ENCODE results near the gene ZSWIM3. TPM values are rescaled to one million over a fixed set of nuclear protein-coding genes. Genes with fewer than 3 reads are reported as not detected.
"Not testable (repeated sequence)": the region's sequence is repeated elsewhere in the genome, so short reads cannot be mapped to it uniquely, and the experiment has no call there.

The ZSWIM3 gene
- total RNA-seq, 1 donor from 2014 or later: 6.7 TPM

DNA sequence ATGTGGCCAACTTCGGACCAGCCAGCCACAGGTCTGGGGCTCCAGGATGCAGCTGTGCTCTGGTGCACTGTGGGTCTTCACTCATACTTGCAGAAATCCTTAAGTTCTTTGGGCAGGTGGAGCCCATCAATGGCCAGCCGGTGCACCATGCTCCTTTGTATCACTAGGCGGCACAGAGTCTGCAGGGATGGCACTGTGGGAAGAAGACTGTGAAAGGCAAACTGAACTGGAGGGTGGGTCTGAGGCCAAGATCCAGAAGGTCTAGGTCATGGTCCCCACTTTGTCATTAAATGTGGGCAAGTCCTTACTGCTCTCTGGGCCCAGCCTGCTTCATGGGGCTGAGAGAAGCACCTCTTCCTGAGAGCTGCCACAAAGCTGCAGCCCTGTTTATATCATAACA lies 31.3 kb downstream of the ZSWIM3 start:
- no peak for DNase-seq (ENCODE audit: extremely low read depth, low read depth, low spot score)

GRCh38 chr20:45890077-45890984 lies 32.9 kb downstream of the ZSWIM3 start:
- DNase-seq (ENCODE audit: extremely low read depth, low read depth, low spot score): peak; percentile 60

DNA sequence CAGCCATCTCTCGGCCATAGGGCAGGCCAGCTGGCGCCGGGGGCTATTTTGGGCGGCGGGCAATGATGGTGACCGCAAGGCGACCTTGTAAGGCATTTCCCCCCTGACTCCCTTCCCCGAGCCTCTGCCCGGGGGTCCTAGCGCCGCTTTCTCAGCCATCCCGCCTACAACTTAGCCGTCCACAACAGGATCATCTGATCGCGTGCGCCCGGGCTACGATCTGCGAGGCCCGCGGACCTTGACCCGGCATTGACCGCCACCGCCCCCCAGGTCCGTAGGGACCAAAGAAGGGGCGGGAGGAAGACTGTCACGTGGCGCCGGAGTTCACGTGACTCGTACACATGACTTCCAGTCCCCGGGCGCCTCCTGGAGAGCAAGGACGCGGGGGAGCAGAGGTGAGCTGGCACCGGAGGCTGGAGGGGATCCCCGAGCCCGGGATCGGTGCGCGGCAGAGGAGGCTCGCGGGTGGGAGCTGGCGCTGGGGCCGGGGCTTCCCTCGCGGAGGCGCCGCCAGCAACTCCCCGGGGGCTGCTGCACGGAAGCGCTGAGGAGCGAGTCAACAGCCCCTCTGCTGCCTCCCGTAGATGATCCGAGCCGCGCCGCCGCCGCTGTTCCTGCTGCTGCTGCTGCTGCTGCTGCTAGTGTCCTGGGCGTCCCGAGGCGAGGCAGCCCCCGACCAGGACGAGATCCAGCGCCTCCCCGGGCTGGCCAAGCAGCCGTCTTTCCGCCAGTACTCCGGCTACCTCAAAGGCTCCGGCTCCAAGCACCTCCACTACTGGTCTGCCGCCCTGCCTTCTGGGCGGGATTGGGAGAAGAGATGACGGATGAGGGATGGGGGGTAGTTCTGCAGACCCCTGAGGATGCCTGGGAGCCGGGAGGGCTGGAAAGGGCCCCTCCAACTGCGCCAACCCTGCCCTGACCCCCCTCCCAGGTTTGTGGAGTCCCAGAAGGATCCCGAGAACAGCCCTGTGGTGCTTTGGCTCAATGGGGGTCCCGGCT lies 33.9 kb downstream of the ZSWIM3 start, which contains the start of the genes CTSA and NEURL2:
Gene CTSA, plus strand, starts transcription at position 351 of the 999 bp plus-strand sequence. Its CDS starts 234 bp downstream, at position 585.
Gene NEURL2, minus strand, starts transcription at position 224 of the 999 bp plus-strand sequence. Its CDS starts 217 bp downstream, at position 7.
- DNase-seq (ENCODE audit: extremely low read depth, low read depth, low spot score): peak; percentile 55

DNA sequence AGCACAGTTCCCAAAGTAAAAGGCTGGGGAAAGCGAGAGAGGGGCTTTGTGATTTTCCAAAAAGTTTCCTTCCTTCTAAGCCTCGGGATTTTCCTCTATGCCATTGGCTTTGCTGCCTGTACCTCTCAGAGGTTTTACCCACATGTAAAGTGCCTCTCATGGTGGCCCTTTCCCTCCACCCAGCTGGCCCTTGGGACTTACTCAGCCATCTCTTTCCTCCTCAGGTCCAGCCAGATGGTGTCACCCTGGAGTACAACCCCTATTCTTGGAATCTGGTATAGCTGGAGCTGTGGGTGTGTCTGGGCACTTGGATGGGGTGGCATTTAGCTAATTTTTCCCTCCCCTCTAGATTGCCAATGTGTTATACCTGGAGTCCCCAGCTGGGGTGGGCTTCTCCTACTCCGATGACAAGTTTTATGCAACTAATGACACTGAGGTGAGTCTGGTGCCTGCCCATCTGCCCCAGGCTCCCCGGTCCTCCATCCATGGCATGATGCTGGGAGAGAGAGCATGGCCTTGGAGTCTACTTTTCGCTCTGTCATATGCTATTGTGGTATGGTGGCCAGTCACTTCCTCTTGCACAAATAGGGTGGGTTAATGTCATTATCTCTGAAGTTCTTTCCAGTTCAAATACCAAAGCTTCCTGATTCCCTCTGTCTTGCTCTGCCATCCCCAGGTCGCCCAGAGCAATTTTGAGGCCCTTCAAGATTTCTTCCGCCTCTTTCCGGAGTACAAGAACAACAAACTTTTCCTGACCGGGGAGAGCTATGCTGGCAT lies 34.8 kb downstream of the ZSWIM3 start:
- DNase-seq (ENCODE audit: extremely low read depth, low read depth, low spot score): no peak

DNA sequence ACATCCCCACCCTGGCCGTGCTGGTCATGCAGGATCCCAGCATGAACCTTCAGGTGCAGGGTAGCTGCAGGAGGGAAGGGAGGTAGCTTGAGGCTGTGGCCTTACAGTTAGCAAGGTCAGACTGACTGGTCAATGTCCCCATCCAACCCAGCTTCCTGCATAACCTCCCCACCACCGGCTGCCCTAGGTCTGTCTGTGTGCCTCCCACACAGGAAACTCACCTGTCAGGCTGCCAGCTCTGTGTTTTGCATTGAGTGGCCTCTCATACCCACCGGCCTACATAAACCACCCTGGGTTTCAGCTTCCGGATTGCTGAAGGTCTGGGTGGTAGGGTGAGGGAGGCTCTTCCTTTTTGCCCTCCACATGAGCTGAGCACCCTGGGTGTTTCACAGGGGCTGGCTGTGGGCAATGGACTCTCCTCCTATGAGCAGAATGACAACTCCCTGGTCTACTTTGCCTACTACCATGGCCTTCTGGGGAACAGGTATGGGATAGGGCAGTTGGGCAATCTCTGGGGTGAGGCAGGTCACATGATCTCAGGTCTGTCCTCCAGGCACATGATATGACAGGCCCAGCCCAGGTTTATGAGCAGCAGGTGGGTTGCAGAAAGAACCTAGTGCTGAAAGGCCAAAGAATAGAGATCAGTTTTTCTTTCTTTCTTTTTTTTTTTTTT lies 35.5 kb downstream of the ZSWIM3 start:
- no peak for DNase-seq (ENCODE audit: extremely low read depth, low read depth, low spot score)

GRCh38 chr20:45893831-45894230 lies 36.4 kb downstream of the ZSWIM3 start:
- no peak for DNase-seq (ENCODE audit: extremely low read depth, low read depth, low spot score)

GRCh38 chr20:45894797-45895196 lies 37.4 kb downstream of the ZSWIM3 start:
- DNase-seq (ENCODE audit: extremely low read depth, low read depth, low spot score): no peak

- no peak for DNase-seq (ENCODE audit: extremely low read depth, low read depth, low spot score)
Measured at GRCh38 chr20:45896641-45897161, 39.3 kb downstream of the ZSWIM3 start.

GRCh38 chr20:45897289-45897688 lies 39.9 kb downstream of the ZSWIM3 start:
- no peak for DNase-seq (ENCODE audit: extremely low read depth, low read depth, low spot score)

DNA sequence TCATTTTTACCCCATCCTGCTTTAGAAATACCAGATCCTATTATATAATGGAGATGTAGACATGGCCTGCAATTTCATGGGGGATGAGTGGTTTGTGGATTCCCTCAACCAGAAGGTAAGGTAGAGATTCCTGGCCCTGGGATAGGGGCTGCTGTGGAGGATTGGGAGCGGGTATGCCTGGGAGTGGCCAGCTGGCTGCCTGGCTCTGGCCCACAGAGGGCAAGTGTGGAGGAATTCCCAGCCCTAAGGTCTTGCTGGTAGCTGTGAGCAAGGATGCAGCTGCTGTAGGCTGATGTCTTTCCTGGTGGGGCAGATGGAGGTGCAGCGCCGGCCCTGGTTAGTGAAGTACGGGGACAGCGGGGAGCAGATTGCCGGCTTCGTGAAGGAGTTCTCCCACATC lies 40.3 kb downstream of the ZSWIM3 start:
- no peak for DNase-seq (ENCODE audit: extremely low read depth, low read depth, low spot score)

DNA sequence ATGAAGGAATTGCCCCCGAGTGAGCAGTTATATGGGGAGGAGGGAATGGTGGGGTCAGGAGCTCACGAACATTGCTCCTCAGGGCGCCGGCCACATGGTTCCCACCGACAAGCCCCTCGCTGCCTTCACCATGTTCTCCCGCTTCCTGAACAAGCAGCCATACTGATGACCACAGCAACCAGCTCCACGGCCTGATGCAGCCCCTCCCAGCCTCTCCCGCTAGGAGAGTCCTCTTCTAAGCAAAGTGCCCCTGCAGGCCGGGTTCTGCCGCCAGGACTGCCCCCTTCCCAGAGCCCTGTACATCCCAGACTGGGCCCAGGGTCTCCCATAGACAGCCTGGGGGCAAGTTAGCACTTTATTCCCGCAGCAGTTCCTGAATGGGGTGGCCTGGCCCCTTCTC lies 40.9 kb downstream of the ZSWIM3 start:
- no peak for DNase-seq (ENCODE audit: extremely low read depth, low read depth, low spot score)

DNA sequence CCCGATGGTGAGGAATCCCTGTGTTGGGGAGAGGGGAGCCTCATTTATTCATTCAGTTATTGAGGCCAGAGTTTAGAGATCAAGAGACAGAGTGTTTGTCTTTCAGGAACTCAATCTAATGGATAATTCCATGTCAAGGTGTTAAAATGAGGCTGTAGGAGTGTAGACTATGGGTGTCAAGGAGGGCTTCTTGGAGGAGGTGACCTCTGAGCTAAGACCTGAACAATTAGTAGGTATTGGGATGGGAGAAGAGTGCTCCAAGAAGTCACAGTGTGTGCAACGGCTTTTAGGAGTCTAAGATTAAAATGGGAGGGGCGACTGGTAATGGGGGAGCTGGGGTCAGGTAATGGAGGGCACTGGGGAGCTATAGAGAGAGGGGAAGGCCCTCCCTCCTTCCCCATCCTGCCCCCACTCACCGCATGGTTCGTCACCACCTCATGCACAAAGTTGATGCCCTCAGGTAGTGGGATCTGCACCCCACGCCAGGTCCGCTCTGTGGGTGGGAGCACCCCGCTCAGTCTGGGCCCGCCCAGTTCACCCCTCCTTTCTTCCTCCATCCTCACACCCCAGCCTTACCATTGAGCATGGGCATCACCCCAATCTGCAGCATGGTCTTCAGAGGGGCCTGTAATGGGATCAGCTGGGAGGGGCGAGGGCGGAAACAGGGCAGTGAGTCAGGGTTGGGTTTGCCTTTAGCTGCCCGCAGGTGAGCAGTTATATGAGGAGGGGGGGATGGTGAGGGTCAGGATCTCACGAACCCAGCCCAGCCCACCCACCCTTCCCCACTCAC lies 41.8 kb downstream of the ZSWIM3 start:
- DNase-seq (ENCODE audit: extremely low read depth, low read depth, low spot score): no peak

DNA sequence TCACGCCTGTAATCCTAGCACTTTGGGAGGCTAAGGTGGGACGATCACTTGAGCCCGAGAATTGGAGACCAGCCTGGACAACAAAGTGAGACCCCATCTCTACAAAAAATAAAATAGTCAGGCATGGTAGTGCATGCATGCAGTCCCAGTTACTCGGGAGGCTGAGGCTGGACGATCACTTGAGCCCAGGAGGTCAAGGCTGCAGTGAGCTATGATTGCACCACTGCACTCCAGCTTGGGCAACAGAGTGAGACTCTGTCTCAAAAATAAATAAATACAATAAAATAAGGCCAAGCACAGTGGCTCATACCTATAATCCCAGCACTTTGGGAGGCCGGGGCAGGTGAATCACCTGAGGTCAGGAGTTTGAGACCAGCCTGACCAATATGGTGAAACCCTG lies 43.9 kb downstream of the ZSWIM3 start:
- not testable (repeated sequence) for DNase-seq (ENCODE audit: extremely low read depth, low read depth, low spot score)

- DNase-seq (ENCODE audit: extremely low read depth, low read depth, low spot score): no peak
Measured at GRCh38 chr20:45902199-45902701, 44.8 kb downstream of the ZSWIM3 start.

DNA sequence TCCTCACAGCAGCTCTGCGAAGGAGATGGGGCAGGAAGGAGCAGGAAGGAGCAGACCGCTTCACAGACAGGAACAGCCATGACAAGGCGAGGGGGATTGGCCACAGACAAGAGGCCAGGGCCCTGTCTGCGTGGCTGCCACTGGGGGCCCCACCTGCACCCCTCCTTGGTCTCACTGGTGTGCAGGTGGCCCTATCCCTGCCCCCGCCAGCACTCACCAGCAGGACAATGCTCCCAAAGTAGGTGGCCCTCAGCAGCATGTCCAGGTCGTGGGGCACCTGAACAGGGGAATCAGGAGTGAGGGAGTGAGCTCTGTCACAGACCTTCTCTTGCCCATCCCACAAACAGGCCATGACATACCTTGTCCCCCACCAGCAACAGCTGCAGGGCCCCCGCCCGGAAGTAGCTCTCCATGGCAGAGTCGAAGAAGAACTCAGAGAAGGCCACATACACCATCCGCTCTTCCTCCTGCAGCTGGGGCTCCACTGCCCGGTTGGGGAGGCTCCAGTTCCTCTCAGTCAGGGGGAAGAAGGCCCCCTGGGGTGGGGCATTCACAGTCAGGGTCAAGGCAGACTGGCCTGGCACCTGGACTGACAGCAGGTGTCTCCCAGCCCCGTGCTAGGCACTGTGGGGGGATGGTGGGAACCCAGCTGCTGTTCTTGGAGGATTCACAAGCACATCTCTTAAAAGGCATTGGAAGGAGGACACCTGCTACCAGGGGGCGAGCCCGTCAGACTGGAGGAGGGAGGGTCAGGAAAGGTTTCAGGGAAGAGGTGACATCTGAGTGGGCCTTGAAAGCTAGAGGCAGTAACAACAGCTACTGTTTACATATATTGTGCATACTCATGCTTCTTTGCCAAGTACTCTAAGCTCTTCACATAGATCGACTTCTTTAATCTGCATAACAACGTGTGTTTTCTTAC lies 47.4 kb downstream of the ZSWIM3 start:
- no peak for DNase-seq (ENCODE audit: extremely low read depth, low read depth, low spot score)

DNA sequence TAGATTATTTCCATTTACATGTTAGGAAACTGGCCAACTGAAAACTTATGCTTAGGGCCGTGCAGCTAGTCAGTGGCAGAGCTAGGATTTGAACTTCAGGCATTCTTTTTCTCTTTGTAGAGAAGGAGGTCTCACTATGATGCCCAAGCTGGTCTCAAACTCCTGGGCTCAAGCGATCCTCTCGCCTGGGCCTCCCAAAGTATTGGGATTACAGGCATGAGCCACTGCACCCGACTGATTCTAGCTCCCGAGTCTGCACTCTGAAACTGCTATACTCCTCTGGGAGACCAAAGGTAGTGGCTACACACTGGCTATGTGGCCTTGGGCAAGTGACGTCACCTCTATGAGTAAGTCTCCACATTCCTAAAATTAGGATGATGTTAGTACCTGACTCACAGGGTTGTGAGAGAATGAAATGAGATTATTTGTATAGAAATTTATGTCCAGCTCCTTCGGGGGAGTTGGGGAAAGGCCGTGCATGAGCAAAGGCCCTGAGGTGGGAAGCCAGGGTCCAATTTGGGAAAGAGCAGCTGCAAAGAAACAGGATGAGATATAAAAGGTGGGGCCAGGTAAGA lies 48.2 kb downstream of the ZSWIM3 start:
- no peak for DNase-seq (ENCODE audit: extremely low read depth, low read depth, low spot score)

All from glomerular endothelial cell (primary cell).